ENCODE data around the gene ATP8B1. TPM values are rescaled to one million over a fixed set of nuclear protein-coding genes. Genes with fewer than 3 reads are reported as not detected.
"Not testable (repeated sequence)": the region's sequence is repeated elsewhere in the genome, so short reads cannot be mapped to it uniquely, and the experiment has no call there.

The ATP8B1 gene
- total RNA-seq, 2 donors from 2014 or later, result 248 to 387 TPM

DNA sequence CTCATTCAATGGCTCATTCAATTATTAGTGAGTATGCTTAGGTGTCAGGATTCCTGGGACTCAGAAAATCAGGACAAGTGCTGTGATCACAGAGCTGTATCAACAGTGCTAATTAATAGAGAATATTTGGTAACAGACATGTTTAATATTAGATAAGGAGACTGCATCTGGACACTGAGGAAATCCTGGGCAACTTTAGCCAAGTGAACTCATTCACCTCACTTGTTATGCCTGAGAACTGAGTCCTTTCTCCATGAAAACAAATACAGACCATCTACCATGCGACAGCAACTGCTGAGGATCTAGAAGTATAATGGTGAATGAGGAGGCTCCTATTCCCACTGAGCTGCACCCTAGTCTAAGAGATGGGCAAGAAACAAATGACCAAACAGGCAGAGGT is 23.1 kb upstream of the ATP8B1 start:
- intact Hi-C loops (cut with DNase I, micrococcal nuclease), result no loop called here
- no peak for DNase-seq
- no peak for ATAC-seq

DNA sequence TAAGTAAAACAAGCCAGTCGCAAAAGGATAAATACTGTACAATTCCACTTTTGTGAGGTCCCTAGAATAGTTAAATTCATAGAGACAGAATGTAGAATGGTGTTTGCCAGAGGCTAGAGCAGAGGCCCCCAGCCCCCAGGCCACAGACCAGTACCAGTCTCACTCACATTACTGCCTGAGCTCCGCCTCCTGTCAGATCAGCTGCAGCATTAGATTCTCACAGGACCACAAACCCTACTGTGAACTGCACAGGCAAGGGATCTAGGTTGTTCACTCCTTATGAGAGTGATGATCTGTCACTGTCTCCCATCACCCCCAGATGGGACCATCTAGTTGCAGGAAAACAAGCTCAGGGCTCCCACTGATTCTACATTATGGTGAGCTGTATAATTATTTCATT is 17.5 kb upstream of the ATP8B1 start:
- intact Hi-C loops (cut with DNase I, micrococcal nuclease); ATAC-seq; DNase-seq: not testable (repeated sequence)

DNA sequence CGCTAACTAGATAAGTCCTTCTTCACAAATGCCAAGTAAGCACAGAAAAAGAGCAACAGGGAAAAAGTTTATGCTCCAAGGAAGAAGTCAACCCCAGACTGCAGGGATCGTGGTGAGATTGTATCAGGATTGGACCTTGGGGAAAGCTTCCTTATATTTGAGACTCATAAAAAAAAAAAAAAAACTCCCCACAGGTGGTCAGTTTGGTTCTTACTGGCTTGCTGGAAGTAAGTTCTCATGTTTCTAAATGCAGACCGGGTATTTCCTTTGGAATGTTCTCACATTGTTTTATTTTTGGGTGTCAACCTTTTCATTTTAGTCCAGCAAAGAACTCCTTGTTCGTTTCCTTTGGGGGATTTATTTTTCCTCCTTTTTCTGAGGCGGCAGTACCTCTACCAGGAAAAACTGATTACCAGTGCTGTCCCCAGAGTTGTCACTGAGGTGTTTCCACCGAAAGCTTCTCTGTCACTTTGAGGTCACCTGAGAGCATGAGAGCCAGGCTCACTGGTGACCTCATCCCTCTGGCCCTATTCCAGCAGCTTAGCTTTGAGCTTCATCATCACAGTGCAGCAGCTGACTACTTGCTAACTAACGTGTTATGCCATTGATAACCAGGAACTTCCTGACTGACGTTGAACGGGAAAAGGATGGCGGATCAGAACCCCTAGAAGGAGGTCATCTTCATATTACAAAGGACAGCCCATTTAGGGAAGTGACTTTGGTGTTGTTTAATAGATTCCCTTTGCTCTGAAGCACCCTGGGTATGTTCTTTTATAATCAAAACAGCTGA is 16.8 kb upstream of the ATP8B1 start:
- peak; percentile 96 for ATAC-seq
- intact Hi-C loops (cut with DNase I, micrococcal nuclease), result no loop called here

DNA sequence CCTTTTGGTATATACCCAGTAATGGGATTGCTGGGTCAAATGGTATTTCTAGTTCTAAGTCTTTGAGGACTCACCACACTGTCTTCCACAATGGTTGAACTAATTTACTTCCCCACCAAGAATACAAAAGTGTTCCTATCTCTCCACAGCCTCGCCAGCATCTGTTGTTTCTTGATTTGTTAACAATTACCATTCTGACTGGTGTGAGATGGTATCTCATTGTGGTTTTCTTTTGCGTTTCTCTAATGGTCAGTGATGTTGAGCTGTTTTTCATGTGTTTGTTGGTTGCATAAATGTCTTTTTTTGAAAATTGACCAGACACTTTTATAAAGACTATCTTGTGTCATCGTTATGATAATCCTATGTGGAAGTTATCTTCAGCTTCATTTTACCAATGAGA is 16.0 kb upstream of the ATP8B1 start:
- ATAC-seq (no peak), DNase-seq (no peak)
- intact Hi-C loops (cut with DNase I, micrococcal nuclease), result no loop called here

More for the DNA sequence above, 16.8 kb upstream of the ATP8B1 start:
- DNase-seq, result peak; percentile 79 to 85

DNA sequence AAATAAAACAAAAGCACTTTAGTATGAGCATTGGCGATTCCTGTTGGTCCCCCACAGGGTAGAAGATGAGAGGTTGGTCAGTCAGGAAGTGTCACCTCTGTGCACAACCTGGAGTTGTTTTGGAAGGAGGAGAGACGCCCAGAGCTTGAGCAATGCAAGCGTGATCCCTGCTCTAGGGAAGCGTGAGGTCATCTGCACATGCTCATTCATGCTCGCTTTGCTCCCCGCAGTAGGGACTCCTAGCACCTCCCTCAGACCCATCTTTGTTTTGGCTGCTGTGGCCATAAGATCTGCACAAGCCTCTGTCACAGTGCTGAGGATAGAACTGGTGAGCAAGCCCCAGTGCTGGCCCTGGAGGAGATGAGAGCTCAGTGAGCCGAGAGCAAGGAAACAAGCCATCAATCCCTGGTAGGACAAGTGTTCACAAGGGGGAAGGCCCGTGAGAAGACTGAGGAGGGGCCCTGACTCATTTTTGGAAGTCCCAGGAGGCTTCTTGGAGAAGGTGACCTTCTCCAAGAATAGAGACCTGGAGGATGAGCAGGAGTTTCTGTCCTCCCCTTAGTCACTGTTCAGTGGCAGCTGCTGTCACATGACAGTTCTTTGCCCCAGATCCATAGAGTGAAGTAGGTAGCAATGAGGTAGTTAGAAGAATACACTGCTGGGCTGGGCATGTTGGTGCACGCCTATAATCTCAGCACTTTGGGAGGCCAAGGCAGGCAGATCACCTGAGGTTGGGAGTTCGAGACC is 13.3 kb upstream of the ATP8B1 start:
- ATAC-seq, result no peak
- DNase-seq, result no peak
- intact Hi-C loops (cut with DNase I, micrococcal nuclease), result no loop called here

DNA sequence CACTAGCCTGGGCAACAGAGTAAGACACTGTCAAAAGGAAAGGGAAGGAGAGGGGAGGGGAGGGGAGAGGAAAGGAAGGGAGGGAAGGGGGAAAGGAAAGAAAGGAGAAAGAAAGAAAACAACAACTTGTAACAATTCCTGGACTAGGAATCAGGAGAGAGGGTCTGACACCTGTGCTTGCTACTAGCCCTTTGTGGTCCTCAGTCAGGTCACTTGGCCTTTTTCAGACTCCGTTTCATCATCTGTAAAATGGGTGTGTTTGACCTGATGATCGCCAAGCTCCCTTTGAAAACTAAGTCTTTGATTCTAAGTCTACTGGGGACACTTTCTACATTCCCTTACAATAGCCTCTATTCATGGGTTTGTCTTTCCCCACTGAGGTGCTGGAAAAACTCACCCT is 11.4 kb upstream of the ATP8B1 start:
- ATAC-seq (no peak), DNase-seq (no peak)
- intact Hi-C loops (cut with DNase I, micrococcal nuclease), result no loop called here

DNA sequence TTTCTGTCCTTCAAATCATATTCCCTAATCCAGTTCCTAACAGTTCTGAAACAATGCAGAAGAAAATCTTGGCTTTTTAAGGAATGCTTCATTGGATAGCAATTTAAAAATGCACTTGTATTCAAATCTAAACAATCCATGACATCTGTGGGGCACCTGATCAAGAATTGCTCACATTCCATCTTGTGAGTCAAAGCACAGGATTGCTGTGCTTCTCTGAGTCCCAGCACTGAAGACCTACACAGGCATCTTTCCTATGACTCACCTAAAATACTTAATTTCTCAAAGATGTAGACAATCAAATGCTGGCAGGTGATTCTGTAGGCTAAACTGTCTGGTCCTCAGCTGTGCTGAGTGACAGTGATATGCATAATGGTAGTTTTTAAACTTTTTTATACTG is 10.1 kb upstream of the ATP8B1 start:
- intact Hi-C loops (cut with DNase I, micrococcal nuclease), result no loop called here
- ATAC-seq, result no peak
- DNase-seq, result no peak

DNA sequence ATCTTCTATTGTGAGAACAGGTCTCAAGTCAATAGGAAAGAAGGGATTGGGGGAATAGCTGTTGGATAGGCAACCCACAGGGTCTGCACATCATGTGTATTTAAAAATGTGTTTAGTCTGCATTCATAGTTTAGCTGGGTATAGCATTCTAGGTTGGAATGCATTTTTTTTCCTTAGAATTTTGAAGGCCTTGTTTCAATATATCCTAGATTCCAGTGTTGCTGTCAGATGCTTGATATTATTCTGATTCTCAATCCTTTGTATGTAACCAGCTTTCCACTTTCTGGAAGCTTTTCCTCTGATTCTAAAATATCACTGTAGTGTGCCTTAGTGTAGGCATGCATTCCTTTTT is 9.0 kb upstream of the ATP8B1 start:
- intact Hi-C loops (cut with DNase I, micrococcal nuclease), result no loop called here
- DNase-seq (no peak), ATAC-seq (no peak)

DNA sequence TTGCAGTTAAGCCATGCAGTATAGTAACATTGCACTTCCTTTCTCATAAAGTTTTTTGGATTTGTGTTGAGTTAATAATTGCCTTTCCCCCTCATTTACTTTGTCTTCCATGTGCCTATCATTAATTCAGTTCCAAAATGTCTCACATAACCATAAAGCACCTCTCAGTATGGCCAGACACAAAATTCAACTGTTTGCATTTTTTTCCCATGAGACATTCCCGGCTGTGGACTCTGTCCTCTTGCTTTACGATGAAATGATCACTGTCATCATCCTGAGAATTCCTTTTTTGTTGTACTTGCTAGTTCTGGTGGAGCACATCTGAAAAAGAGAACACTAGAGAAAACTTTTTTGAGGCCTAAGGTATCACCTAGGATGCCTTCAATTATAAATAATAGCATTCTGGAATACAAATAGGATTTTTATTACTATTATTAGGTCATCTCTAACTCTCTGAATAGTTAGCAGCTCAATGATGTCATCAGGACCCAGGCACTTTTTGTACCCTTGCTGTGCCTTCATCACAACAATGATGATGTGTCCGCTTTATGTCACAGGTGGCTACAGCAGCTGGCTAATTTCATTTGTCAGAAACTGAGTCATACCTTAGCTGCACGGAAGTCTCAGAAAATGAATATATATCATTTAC is 8.5 kb upstream of the ATP8B1 start:
- ATAC-seq, result peak; percentile 70
- intact Hi-C loops (cut with DNase I, micrococcal nuclease), result no loop called here
- DNase-seq, result no peak

DNA sequence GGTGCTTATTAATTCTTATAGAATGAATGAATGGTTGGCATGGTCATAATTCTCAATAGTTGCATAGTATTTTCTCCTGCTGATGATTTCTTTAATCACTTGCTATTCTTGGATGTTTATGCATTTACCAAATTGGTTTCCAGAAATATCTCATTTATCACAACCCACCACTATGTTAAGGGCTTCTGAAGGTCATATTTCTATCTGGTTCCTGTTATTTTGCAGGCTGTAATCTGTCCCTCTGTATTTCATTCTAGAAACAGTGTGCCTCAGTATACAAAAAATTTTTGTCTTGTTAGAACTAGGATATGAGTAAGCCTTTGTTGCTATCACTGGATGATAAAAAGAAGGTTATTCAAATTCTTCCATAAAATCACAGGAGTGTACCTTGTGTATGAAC is 6.1 kb upstream of the ATP8B1 start:
- intact Hi-C loops (cut with DNase I, micrococcal nuclease), result no loop called here
- ATAC-seq, result no peak
- DNase-seq, result no peak

DNA sequence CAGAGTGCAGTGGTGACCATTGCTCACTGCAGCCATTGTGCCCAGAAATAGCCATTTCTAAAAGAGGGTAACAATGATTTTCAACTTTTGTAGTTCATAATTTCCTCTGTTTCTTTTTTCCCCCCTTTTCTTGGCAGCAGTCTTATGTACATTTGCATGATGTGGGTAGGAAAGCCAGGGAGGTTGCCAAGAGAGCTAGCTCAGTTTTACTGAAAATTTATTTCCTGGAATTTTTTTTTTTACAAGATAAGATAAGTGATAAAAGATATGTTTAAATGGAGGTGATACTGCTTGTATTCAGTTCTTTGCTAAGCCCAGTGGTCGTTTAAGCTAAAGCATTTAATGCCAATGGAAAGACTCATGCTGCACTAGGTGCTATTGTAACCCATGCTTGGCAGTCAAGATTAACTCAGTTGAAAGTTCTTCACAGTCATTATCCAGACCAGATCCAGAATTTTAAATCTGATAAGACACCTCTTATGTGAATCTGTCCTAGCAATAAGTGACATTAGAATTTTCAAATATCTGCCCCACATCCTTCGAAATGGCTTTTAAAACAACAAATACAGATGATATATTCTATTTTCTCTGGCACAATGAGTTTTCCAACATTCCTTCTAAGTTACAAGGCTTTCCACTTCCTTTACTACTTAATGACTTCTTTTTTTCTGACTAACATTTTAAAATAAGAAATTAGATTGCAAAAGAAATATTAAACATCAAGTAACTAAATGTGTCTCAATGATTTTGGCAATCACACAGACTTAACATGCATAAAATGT is 4.4 kb upstream of the ATP8B1 start:
- DNase-seq (no peak), ATAC-seq (no peak)
- intact Hi-C loops (cut with DNase I, micrococcal nuclease), result no loop called here

DNA sequence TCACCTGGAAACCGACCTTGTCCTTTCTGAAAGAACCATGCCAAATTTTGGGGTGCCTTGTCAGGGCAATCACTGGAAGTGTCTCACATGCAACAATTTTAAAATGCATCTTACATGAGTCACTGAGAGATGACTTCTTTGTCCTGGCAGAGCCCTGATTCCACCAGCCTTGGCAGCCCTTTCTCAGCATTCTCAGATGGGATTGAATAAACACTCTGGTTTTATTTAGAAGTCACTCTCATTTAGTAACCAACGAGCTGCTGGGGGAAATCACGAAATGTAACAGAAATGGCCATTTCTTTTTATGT is 3.8 kb upstream of the ATP8B1 start:
- intact Hi-C loops (cut with DNase I, micrococcal nuclease), result no loop called here
- no peak for DNase-seq
- ATAC-seq, result no peak

DNA sequence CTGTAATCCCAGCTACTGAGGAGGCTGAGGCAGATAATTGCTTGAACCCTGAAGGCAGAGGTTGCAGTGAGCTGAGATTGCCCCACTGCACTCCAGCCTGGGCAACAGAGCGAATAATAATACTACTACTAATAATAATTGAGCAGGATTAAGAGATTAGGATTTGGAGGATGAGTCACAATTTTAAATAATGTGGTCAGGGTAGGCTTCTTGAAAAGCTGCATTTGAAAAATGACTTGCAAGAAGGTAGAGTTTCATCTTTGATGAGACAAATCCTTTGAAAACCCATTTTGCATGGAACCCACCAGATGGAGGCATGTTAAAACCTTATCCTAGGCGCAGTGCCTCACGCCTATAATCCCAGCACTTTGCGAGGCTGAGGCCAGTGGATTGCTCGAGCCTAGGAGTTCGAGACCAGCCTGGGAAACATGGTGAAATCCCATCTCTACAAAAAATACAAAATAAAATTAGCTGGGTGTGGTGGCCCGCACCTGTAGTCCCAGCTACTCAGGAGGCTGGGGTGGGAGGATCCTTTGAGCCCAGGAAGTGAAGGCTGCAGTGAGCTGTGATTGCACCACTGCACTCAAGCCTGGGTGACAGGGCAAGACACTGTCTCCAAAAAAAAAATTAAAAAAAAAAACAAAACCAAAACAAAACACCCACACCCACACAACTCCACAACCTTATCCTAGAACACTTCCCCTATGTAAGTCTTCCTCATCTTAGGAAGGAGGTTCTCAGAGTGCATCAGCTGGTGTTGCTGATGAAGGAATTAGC is 3.3 kb upstream of the ATP8B1 start:
- intact Hi-C loops (cut with DNase I, micrococcal nuclease), result no loop called here
- ATAC-seq (no peak), DNase-seq (no peak)

DNA sequence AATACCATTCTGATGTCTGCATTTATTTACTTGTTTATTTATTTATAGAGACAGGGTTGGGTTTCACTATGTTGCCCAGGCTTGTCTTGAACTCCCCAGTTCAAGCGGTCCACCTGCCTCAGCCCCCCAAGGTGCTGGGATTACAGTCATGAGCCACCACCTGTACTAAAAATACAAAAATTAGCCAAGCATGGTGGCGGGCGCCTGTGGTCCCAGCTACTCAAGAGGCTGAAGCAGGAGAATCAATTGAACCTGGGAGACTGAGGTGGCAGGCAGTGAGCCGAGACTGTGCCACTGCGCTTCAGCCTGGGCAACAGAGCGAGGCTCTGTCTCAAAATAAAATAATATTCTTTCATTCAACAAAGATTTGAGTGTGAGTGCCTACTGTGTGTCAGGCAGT is 2.0 kb upstream of the ATP8B1 start:
- ATAC-seq, result no peak

DNA sequence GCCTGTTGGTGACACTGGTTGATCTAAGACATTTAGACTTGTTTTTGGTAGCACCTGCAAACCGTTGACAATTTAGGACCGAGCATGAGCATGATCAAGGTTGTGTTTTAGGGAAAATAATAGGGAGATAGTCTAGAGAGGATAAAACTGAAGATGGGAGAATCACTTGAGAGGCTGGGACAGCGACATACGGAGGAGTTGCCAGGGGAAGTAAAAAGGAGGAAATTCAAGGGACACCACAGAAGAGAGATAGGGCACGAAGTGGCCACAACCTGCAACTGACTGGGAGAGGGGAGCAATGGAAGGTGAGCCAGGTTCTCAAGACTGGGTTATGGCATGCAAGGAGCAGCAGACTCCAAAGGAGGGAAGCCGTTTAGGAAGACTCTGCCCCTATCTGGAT is 1.4 kb upstream of the ATP8B1 start:
- ATAC-seq (no peak), DNase-seq (no peak)
- intact Hi-C loops (cut with DNase I, micrococcal nuclease), result no loop called here

More for the DNA sequence above, 2.0 kb upstream of the ATP8B1 start:
- DNase-seq, result no peak
- intact Hi-C loops (cut with DNase I, micrococcal nuclease), result no loop called here

DNA sequence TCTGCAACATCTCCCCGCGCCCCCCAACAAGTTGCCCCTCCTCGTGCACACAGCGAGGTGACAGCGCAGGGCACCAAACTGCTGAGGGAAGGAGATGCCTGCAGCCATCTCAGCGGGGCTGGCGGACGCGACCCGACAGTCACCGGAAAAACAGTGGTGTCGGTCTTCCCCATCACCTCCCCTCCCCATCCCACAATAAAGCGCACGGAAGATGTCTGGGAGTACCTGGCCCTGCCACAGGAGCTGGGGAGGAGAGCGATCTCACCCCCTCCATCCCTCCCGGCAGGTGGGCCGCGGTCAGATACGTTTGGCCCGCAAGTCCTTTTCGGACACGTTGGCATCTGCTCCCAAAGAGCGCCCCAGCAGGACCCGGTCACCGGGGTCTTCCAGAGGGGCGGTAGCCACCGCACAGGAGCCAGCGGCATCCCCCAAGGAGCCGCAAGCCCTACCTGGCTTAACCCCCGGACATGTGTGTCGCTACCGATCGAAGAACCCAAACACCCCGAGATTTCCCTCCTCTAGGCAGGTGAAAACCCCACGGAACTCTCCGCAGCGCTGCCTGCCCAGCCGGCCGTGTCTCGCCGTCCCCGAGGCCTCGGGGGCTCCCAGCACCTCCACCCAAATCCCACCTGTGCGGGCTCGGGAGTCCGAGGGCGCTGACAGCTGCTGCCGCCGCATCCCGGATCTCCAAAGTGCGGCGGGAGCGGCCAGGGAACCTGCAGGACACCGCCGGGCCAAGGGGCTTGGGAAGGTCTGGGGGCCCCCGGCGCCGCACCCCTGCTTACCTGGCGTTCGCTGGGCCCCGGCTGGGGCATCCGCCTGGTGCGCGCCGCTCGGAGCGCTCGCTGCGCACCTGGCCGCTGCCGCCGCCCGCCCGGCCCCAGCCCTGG is 657 bp downstream of the ATP8B1 start:
- intact Hi-C loops (cut with DNase I, micrococcal nuclease), result no loop called here

DNA sequence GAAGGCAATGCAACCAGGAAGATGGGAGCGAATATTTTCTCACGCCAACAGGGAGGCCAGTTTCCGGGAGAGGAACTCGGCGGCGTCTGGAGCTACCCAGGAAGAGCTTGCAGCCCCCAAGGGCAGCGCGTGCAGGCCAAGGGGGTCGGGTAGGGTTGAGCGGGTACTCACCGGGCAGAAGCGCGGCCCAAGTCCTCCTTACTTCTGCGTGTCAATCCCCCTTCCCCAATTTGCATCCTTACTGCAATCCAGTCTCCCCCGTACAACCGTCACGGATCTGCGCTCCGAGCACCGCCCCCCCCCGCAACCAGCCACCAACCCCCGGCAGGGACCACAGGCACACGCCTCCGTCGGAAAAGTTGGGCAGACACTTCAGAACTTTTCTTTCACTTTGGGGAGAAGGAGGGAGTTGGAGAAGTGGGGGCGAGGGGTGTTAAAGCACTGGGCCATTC is 1.3 kb downstream of the ATP8B1 start:
- ATAC-seq, result no peak
- intact Hi-C loops (cut with DNase I, micrococcal nuclease), result no loop called here
- DNase-seq, result peak in 1 of 2 donors; percentile 52

More for the DNA sequence above, 657 bp downstream of the ATP8B1 start:
- DNase-seq (no peak), ATAC-seq (no peak)

DNA sequence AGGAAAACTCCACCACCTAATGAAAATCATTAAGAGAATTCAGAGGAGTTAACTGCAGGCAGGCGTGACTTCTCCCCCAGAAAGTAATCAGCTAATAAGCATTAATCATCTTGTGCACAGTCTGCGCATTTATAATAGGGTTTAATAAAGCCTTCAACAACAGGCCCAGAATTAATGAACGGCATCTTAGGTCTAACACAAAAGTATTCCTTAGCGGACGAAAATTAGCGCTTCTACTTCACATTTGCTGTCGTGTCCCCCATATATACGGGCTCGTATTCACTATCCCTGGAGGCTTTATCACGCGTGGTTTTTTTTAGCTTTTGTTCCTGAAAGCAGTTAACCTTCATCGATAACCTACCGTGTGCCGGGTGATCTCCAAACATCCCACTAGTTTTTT is 1.8 kb downstream of the ATP8B1 start:
- no peak for ATAC-seq
- no peak for DNase-seq
- intact Hi-C loops (cut with DNase I, micrococcal nuclease), result no loop called here
